HepG2 (cell line): ENCODE results near the gene LARP1B. TPM values are rescaled to one million over a fixed set of nuclear protein-coding genes. Genes with fewer than 3 reads are reported as not detected.
"Not testable (repeated sequence)": the region's sequence is repeated elsewhere in the genome, so short reads cannot be mapped to it uniquely, and the experiment has no call there.

Source experiments
- ATAC-seq: fragments of 200-7000 bp; cut with Tn5 transposase; 3 replicates; pipeline ENCODE4 v1.9.1; 2020; ENCODE audit warnings: mild to moderate bottlenecking, moderate library complexity
- BruUV-seq: library from RNA; stranded (reverse); fragments of 400-500 nt; replicated peaks from 2 replicates; lab custom pipeline; 2021; lab: Mats Ljungman, UMichigan
- CTCF ChIA-PET: fragments of 300-600 bp; formaldehyde crosslinking; extraction: SDS; loops from one replicate; lab custom pipeline; 2021; ENCODE audit warnings: low total read pairs, inconsistent platforms, low intra/inter-chr PET ratio; lab: Yijun Ruan, JAX
- POLR2A ChIA-PET: fragments of 350-600 bp; sonication (Branson Sonifier 250); formaldehyde crosslinking; loops from one replicate; lab custom pipeline; 2020; ENCODE audit warnings: antibody characterized with exemption, inconsistent platforms; lab: Yijun Ruan, JAX
- DNase-seq: peaks from one replicate; pipeline ENCODE4 v3.0.0-alpha.2; 2015; ENCODE audit warnings: low spot score
- FAIRE-seq: peaks from 3 replicates; lab custom pipeline; 2011; peaks lifted over from hg19 to GRCh38; lab: Jason Lieb, UNC
- H2AFZ ChIP-seq: one replicate; pipeline ENCODE4 v1.6.1; 2011; ENCODE audit warnings: low read length, inconsistent platforms
- H3K27ac ChIP-seq: fragments of 300-600 bp; 3 replicates; pipeline ENCODE4 v1.8.0; 2011; ENCODE audit warnings: mixed run types, mild to moderate bottlenecking, mixed read lengths, low read length, inconsistent platforms; ENCODE audit not compliant: insufficient read depth; ENCODE audit errors: extremely low read length
- H3K27me3 ChIP-seq, 2 experiments: fragments of 200-600 bp in 1 of 2; 2 replicates in 1 of 2; 3 replicates in 1 of 2; pipeline versions ENCODE4 v1.6.0 to v1.8.0; 2011; ENCODE audit warnings: low read length in 2 of 2, mild to moderate bottlenecking in 2 of 2, moderate library complexity in 2 of 2, inconsistent platforms in 1 of 2; ENCODE audit not compliant: insufficient read depth in 2 of 2, control insufficient read depth in 1 of 2
- H3K36me3 ChIP-seq, 2 experiments: fragments of 200-600 bp in 1 of 2; replicated peaks in 1 of 2; 2 replicates in 1 of 2; 3 replicates in 1 of 2; pipeline versions ENCODE4 v1.5.1 to v1.8.0; 2011; ENCODE audit warnings: low read length in 2 of 2, inconsistent platforms in 1 of 2; ENCODE audit not compliant: insufficient read depth in 2 of 2, control insufficient read depth in 1 of 2
- H3K4me1 ChIP-seq: 2 replicates; pipeline ENCODE4 v1.5.1; 2012; ENCODE audit warnings: low read length, inconsistent platforms; ENCODE audit not compliant: insufficient read depth
- H3K4me2 ChIP-seq: 2 replicates; pipeline ENCODE4 v1.6.0; 2011; ENCODE audit warnings: low read depth, low read length, inconsistent platforms
- H3K4me3 ChIP-seq, 3 experiments: fragments of 200-600 bp in 1 of 3; sonication (generic), shearing (Covaris generic) in 1 of 3; replicated peaks in 1 of 3; 2 replicates each; pipeline ENCODE4 v1.5.1; 2011 to 2016; ENCODE audit warnings: low read length in 3 of 3, inconsistent platforms in 2 of 3, low read depth in 2 of 3, mild to moderate bottlenecking in 2 of 3, control low read depth in 1 of 3, mixed read lengths in 1 of 3; ENCODE audit not compliant: insufficient read depth in 1 of 3
- H3K79me2 ChIP-seq: one replicate; pipeline ENCODE4 v1.6.1; 2011; ENCODE audit warnings: low read length, inconsistent platforms; ENCODE audit not compliant: insufficient read depth
- H3K9ac ChIP-seq: 2 replicates; pipeline ENCODE4 v1.6.0; 2011; ENCODE audit warnings: mild to moderate bottlenecking, low read depth, low read length, inconsistent platforms; ENCODE audit not compliant: insufficient read depth
- H3K9me3 ChIP-seq: 2 replicates; pipeline ENCODE4 v1.5.1; 2012; ENCODE audit warnings: mild to moderate bottlenecking, low read length
- H4K20me1 ChIP-seq: 2 replicates; pipeline ENCODE4 v1.6.0; 2011; ENCODE audit warnings: inconsistent platforms, mild to moderate bottlenecking, low read length, moderate library complexity; ENCODE audit not compliant: insufficient read depth
- NFYB ChIP-seq: sonication (generic); formaldehyde crosslinking; IDR thresholded peaks from 2 replicates; pipeline ENCODE4 v1.4.0; 2020; ENCODE audit warnings: missing genetic modification reagents
- NFYC ChIP-seq: IDR thresholded peaks from 2 replicates; pipeline ENCODE4 v1.6.1; 2016; ENCODE audit warnings: missing genetic modification reagents, missing compliant biosample characterization
- WGBS: methylation state at CpG from one replicate; pipeline ENCODE4 v1.1.6; 2017; ENCODE audit warnings: low lambda C conversion rate; 5-methylcytosine and 5-hydroxymethylcytosine counted together
- in situ Hi-C: cut with HindIII; loops from 2 replicates; pipeline ENCODE4 v1.10.0; 2017; ENCODE audit warnings: low pct_unique_long_range_greater_than_20kb; ENCODE audit not compliant: extremely low pct_ligation_motif_present
- intact Hi-C: fragments of 100-400 bp; cut with micrococcal nuclease; formaldehyde crosslinking; loops from one replicate; pipeline ENCODE4 v1.10.0; 2022; ENCODE audit not compliant: unreplicated experiment
- polyA plus RNA-seq, 8 experiments: library from polyadenylated mRNA; depleted of rRNA in 3 of 8; stranded (reverse) in 7 of 8; unstranded in 1 of 8; fragments of >200 nt; fragmentation: Illumina TruSeq in 4 of 8; extraction: Trizol in 4 of 8; gene quantifications; 2 replicates each; pipeline versions ENCODE4 v1.2.1 to v1.2.3, GENCODE V29; 2011 to 2016; ENCODE audit warnings: low read depth in 4 of 8, missing spikeins in 1 of 8, mixed read lengths in 1 of 8; ENCODE audit not compliant: insufficient read depth in 1 of 8
- total RNA-seq, 5 experiments: library from RNA; depleted of rRNA; stranded (reverse); fragments of >200 nt; fragmentation: Illumina TruSeq; extraction: Trizol; gene quantifications; 2 replicates each; pipeline ENCODE4 v1.2.3, GENCODE V29; 2016; ENCODE audit warnings: low read depth in 1 of 5

LARP1B gene
- total and polyA plus RNA-seq, 2 of the 13 experiments (the other 11 are each of a cell fraction or from before 2014, with no cell fraction given), result 19.2 to 52.7 TPM

GRCh38 chr4:128047019-128047418, 14.1 kb upstream of the LARP1B start:
- H3K27ac ChIP-seq, H3K9ac ChIP-seq, H3K4me2 ChIP-seq, H3K4me3 ChIP-seq, H2AFZ ChIP-seq, DNase-seq, FAIRE-seq, H3K36me3 ChIP-seq, H3K4me1 ChIP-seq, ATAC-seq, H3K79me2 ChIP-seq, CTCF ChIA-PET, BruUV-seq, H3K9me3 ChIP-seq, in situ Hi-C loops, H4K20me1 ChIP-seq, intact Hi-C loops, H3K27me3 ChIP-seq: not testable (repeated sequence)
- 59% methylated on average over 9 of the region's 9 CpGs for WGBS
- POLR2A ChIA-PET, result interaction anchor here (1.5 kb wide), 1 partner anchor 14 kb away, joined by 3 read pairs; the partner anchor contains the start of gene LARP1B
- TF ChIP-seq NFYB (CRISPR knock-in tag) (peak; percentile 58), NFYC (peak; percentile 53; the same call in 1 of the 2 replicates)

- H4K20me1 ChIP-seq, H3K79me2 ChIP-seq, H3K36me3 ChIP-seq, H3K9me3 ChIP-seq, BruUV-seq, H3K4me3 ChIP-seq, DNase-seq, H3K27me3 ChIP-seq, in situ Hi-C loops, H3K4me2 ChIP-seq, H2AFZ ChIP-seq, FAIRE-seq, intact Hi-C loops, H3K4me1 ChIP-seq, H3K9ac ChIP-seq, H3K27ac ChIP-seq, ATAC-seq, CTCF ChIA-PET: not testable (repeated sequence)
- POLR2A ChIA-PET, result interaction anchor here (1.5 kb wide), 1 partner anchor 14 kb away, joined by 3 read pairs; the partner anchor contains the start of gene LARP1B
- WGBS, result 90% methylated on average over 22 of the region's 34 CpGs
Measured at GRCh38 chr4:128047514-128047913, 13.6 kb upstream of the LARP1B start.
